ES-I3 (cell line): ENCODE data around the gene CINP.
"Not testable (repeated sequence)": the region's sequence is repeated elsewhere in the genome, so short reads cannot be mapped to it uniquely, and the experiment has no call there.

Source experiments
- H3K36me3 ChIP-seq: 2 replicates; pipeline ENCODE4 v1.6.1; 2013; ENCODE audit warnings: mild to moderate bottlenecking, low read length, control low read depth, moderate library complexity; ENCODE audit not compliant: insufficient read depth
- H3K4me1 ChIP-seq: 2 replicates; pipeline ENCODE4 v1.6.1; 2013; ENCODE audit warnings: mild to moderate bottlenecking, control low read depth, low read length; ENCODE audit not compliant: insufficient read depth
- H3K9ac ChIP-seq: 2 replicates; pipeline ENCODE4 v1.6.1; 2013; ENCODE audit warnings: low read depth, mild to moderate bottlenecking, low read length, moderate library complexity
- H3K9me3 ChIP-seq: 2 replicates; pipeline ENCODE4 v1.6.1; 2013; ENCODE audit warnings: mild to moderate bottlenecking, low read length, moderate library complexity; ENCODE audit not compliant: control insufficient read depth, insufficient read depth

Gene CINP

DNA sequence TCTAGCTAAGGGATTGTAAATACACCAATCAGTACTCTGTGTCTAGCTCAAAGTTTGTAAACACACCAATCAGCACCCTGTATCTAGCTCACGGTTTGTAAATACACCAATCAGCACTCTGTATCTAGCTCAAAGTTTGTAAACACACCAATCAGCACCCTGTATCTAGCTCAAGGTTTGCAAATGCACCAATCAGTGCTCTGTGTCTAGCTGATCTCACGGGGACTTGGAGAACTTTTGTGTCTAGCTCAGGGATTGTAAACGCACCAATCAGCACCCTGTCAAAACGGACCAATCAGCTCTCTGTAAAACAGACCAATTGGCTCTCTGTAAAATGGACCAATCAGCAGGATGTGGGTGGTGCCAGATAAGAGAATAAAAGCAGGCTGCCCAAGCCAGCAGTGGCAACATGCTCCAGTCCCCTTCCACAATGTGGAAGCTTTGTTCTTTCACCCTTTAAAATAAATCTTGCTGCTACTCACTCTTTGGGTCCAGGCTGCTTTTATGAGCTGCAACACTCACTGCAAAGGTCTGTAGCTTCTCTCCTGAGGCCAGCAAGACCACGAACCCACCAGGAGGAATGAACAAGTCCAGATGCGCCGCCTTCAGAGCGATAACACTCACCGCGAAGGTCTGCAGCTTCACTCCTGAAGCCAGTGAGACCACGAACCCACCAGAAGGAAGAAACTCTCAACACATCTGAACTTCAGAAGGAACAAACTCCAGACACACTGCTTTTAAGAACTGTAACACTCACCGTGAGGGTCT is 64.2 kb downstream of the CINP start:
- not testable (repeated sequence) for H3K9ac ChIP-seq, H3K4me1 ChIP-seq, H3K9me3 ChIP-seq, H3K36me3 ChIP-seq
